ENCODE data around the gene FBN1.

DNA sequence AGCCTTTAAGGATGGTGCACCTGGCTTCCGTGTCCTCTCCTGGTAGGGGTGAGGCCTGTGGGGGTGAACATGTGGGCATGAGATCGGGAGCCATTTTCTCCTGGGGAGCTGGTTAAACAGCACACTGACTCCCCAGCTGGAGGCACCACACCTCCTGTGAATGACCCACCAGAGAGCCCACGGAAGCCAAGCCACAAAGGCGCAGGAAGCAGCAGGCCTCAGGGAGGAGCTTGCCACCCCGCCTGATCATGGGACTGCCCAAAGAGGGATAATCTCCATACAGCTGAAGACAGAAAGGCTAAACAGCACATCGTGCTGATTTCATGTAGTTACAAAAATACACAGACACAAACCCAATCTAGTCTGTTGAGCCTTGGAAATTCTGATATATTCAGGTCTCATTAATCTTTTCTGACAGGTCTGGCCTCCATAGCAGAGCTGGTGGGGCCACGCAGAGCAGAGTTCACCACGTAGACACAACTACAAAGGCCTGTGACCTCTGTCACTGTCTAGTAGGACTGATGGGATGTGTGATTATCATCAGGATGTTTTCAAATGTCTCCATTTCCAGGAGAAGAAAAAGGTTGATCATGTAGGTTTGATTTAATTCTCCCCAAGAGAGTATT is 239.1 kb downstream of the FBN1 start:
- TF ChIP-seq RARB (CRISPR knock-in tag; IDR thresholded peaks at IDR 0.05) (no peak), TOX (CRISPR knock-in tag; IDR thresholded peaks at IDR 0.05; ENCODE audit: borderline replicate concordance) (no peak), ZNF8 (CRISPR knock-in tag; IDR thresholded peaks at IDR 0.05) (no peak), ZC3H10 (CRISPR knock-in tag; IDR thresholded peaks at IDR 0.05) (no peak), TCF4 (CRISPR knock-in tag; IDR thresholded peaks at IDR 0.05; ENCODE audit: borderline replicate concordance) (no peak), ZNF70 (CRISPR knock-in tag; IDR thresholded peaks at IDR 0.05) (no peak)
